Measurements from ENCODE around the gene ZBTB2.

ZBTB2 gene

GRCh38 chr6:151391471-151392413 lies at the start of gene ZBTB2:
Gene ZBTB2 (minus strand): TSS chr6:151391559. CDS start chr6:151373637, 17,922 bp downstream.
- DNase-seq (ENCODE audit: low read depth in 2 of 2), result peak; percentile 41 to 47

DNA sequence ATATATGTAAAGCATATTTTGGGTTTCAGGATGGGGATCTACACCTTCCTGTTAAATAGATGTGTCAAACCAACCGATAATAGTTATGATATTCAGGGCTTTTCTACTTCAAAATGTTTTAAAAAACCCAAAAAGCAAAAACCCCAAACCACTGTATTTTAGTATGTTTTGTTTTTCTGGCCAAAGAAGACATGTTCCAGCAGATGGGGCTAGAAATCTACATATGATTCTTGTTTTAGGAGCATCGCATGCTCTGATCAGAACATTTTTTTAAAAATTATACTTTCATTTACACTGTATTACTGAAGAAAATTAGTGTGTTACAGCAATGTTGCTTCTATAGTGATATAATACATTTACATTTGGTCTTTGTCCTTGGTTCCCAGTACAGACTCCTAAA lies 49.6 kb upstream of the ZBTB2 start:
- DNase-seq (ENCODE audit: low read depth in 2 of 2), result no peak

GRCh38 chr6:151440498-151440897 lies 49.1 kb upstream of the ZBTB2 start:
- no peak for DNase-seq (ENCODE audit: low read depth in 2 of 2)

DNA sequence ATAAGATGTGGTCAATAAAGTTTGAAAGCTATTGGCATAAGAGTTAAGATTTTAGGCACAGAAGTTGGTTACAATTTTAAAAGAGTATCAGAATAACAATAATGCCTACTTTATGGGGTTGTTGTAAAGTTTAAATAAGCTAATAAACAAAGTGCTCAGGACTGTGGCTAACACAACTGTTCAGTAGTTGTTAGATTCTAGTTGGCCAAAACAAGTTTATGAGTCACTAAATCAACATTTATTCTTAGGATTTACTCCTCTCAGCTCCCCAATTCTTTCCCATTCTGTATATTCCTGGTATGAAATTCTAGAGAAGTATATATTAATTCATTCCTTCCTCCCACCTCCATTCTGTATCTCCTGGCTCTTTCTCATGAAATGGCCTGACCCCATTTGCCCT lies 46.0 kb upstream of the ZBTB2 start:
- DNase-seq (ENCODE audit: low read depth in 2 of 2), result no peak

GRCh38 chr6:151436802-151437201 lies 45.4 kb upstream of the ZBTB2 start:
- no peak for DNase-seq (ENCODE audit: low read depth in 2 of 2)

DNA sequence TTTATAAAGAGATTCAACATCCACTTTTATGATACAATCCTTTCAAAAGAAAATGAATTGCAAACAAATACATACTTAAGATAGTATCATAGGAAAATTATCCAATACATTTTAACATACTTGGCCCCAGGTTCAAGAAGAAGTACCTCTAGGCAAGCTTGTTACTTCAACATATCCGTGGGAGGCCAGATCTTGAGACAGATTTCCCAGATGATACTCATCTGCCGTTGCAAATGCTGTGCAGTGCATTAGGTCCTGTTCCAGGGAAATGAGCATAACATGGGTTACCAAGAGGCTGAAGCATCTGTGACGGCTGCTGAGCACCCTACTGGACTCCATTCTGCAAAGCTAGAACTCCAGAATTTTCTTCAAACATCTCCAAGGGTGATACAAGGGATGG lies 44.9 kb upstream of the ZBTB2 start:
- no peak for DNase-seq (ENCODE audit: low read depth in 2 of 2)

DNA sequence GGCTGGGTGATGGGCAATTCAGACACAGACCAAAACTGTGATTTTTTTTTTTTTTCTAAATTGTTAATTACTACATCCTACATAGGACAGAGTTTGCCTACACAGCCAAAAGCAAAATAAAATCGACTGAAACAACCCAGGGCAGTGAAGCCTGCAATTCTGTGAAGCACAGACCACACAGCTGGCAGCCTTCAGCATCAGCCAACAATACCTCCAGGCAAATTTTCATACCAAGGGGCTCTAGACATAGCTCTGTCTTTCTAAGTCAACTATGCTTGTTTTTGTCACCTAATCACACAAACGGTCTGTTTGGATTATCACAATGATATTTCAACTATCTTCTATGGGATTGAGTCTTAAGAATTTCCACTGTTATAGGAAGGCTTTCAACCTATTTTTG lies 43.0 kb upstream of the ZBTB2 start:
- DNase-seq (ENCODE audit: low read depth in 2 of 2), result no peak

DNA sequence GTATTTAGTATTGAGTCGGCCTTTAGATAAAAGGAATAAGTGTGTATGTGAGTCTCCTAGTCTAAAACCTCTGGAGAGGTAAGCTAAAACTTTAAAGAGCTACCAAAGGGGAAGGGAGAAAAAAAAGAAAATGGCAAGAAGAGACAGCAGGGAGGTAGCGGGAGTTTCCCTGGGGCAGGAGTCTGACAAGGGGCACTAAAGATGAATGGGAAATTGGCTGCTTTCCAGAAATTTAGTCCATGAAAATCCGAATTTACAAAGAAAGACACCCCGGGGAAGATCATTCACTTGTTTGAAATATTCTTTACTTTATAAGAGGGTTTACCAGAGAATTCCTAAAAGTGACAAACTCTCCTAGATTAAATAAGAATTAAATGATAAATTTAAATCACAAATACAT lies 41.3 kb upstream of the ZBTB2 start:
- no peak for DNase-seq (ENCODE audit: low read depth in 2 of 2)

DNA sequence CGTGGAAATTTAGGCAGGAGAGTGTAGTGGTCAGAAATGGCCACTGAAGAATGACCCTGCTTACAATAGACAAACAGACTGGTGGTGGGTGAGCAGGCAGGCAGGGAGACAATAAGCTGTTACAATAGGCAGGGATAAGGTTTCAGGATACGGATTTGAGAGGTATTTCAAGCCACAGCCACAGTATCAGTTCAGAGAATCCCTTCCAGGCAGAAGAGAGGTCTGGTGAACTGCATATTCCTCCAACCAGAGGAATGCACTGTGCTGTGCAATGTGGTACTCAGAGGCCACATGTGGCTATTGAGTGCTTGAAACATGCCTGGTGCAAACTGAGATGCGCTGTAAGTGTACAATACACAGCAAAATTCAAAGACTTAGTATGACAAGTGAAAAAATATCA lies 40.0 kb upstream of the ZBTB2 start:
- no peak for DNase-seq (ENCODE audit: low read depth in 2 of 2)

DNA sequence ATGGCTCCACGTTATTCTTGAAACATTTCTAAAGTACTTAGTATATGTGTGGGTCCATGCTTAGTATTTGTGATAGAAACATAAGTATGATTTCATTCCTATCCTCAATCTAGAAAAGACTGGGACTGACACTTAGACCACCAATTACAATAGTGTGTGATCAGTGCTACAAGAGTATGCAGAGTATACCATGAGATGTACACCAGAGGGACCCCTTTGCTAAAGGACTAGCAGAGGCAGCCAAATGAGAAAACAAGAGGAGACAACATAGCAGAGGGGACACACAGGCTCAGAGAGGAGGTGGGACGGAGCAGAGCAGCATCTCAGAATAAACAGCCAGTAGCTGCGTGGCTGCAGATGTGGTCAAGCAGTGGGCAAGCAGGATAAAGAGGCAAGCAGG lies 39.5 kb upstream of the ZBTB2 start:
- DNase-seq (ENCODE audit: low read depth in 2 of 2), result no peak

DNA sequence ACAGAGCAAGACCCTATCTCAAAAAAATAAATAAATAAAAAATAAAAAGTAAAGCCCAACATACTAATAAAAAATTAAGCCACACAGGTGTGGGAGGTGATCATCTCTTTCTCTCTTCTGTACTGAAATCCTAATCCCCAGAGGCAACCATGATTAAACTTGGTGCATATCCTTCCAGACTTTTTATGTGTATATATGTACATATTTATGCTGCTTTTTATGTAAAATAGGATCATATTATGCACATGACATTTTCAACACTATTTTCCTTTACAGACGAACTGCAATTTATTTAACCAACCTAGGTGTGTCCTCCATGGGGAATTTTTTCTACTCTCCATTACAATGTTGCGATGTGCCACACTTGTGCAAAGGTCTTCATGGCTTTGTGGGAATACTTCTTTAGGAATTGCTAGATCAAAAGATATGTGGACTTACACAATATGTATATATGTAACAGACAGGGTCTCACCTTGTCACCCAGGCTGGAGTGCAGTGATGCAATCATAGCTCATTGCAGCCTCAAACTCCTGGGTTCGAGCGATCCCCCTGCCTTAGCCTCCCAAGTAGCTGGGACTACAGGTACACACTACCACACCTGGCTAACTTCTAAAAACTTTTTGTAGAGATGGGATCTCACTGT lies 36.9 kb upstream of the ZBTB2 start:
- DNase-seq (ENCODE audit: low read depth in 2 of 2), result no peak

GRCh38 chr6:151425561-151425960 lies 34.2 kb upstream of the ZBTB2 start:
- DNase-seq (ENCODE audit: low read depth in 2 of 2), result no peak

- no peak for DNase-seq (ENCODE audit: low read depth in 2 of 2)
Measured at GRCh38 chr6:151422981-151423380, 31.6 kb upstream of the ZBTB2 start.

- DNase-seq (ENCODE audit: low read depth in 2 of 2), result no peak
Measured at GRCh38 chr6:151417477-151417876, 26.1 kb upstream of the ZBTB2 start.

DNA sequence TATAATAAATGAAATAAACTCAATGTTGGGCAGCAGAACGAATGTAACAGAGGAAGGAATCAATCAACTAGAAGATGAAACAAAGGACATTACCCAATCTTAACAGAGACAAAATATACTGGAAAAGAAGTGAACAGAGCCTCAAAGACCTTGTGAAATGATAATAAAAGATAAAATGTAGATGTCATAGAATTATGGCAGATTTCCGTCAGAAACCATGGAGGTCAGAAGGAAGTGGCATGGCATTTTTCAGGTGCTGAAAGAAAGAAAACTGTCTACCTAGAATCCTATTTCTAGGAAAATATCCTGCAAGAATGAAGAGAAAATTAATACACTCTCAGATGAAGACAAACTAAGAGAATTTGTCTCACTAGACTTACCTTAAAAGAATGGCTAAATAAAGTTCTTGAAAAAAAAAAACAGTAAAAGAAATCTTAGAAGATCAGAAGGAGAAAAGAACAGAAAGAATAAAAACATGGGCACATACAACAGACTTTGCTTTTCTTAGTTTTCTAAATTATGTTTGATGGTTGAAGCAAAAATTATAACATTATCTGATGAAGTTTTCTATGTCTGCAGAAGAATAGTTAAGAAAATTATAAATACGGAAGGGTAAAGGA lies 23.4 kb upstream of the ZBTB2 start:
- no peak for DNase-seq (ENCODE audit: low read depth in 2 of 2)

DNA sequence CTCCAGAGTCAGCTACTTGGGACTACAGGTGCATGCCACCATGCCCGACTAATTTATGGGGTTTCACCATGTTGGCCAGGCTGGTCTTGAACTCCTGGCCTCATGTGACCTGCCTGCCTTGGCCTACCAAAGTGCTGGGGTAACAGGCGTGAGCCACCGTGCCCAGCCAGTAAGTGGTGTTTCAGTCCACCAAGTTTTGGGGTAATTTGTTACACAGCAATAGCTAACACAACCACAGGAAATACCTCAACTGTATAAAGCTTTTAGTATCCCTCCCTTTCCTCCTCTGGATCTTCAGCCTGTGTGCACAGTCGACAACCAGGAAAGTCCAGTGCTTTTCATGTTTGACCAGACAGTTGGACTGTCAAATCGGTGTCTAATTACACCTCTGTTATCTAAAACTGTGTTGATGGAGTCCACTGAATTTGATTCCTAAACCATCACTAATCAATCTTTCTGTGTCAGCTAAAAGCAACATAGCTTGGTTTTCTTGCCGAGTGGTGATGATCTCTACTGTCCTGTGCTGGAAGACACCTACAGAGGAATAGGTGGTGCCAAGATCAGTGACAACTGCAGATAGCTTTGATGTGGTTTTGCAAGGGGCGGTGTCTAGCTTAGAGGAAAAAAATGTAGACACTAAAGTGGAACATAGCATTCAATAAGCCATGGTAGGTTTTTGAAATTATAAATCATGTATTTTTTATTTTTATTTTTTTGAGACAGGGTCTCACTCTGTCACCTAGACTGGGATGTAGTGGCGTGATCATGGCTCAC lies 22.2 kb upstream of the ZBTB2 start:
- DNase-seq (ENCODE audit: low read depth in 2 of 2), result peak in 1 of 2 donors; percentile 18

GRCh38 chr6:151412909-151413308 lies 21.6 kb upstream of the ZBTB2 start:
- no peak for DNase-seq (ENCODE audit: low read depth in 2 of 2)

DNA sequence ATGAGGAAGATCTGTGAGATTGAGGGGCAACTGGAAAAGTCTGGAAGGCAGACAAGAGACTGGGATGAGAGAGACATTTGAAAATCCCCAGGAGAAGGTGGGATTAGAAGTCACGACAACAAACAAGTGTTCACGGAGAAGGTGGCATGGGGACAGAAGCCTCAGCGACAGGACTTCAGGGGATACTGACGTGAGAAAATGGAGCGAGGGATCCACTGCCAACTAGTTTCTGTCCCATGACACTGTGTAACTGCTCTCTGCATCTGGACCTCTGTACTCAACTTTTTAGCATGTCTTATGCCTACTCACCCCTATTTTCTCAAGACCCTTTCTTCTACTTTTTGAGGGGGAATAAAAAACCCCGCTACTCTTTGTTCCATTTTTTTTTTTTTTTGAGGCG lies 18.3 kb upstream of the ZBTB2 start:
- no peak for DNase-seq (ENCODE audit: low read depth in 2 of 2)

GRCh38 chr6:151409260-151409659 lies 17.9 kb upstream of the ZBTB2 start:
- no peak for DNase-seq (ENCODE audit: low read depth in 2 of 2)

DNA sequence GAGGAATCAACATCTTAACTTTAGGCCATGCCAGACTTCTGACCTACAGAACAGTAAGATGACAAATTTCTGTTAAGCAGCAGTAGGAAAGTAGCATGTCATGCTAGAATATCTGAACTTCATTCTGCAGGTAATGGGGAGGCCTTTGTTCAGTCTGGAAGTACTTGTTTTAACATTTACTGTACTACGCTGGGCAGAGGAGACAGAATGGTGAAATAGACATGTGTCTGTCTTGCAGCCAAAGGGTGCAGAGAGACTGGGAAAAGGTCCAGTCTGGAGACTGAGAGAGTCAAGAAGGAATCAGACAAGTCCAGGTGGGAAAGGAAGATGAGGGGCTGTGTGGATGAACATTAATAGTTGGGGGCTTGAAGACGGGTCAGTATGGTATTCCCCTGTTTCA lies 17.5 kb upstream of the ZBTB2 start:
- DNase-seq (ENCODE audit: low read depth in 2 of 2), result no peak

DNA sequence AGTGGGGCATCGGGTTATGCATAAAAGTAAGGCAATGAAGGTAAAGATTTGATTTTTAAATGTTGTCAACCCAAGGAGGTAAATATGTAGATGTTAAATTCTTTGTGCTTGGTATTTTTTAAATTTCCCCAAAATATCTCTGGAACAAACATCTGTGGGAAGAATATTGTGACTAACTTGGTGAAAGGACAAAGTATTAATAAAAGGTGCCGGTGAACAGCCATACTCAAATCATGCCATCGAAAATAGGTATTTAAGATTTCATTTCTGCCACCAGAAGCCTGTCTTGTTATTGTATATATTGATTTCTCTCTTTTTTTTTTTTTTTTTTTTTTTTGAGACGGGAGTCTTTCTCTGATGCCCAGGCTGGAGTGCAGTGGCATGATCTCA lies 12.6 kb upstream of the ZBTB2 start:
- no peak for DNase-seq (ENCODE audit: low read depth in 2 of 2)

- no peak for DNase-seq (ENCODE audit: low read depth in 2 of 2)
Measured at GRCh38 chr6:151402228-151402627, 10.9 kb upstream of the ZBTB2 start.
